MV-4-11 (cell line): ENCODE measurements around the gene LARP4B.
A peak's percentile ranks its signal among the peaks of the same experiment; 100 is the strongest.

Experiments
- DNase-seq: peaks from one replicate; lab custom pipeline; 2025; lab: John Stamatoyannopoulos, UW

Gene LARP4B

GRCh38 chr10:824946-825345 is 106.6 kb downstream of the LARP4B start:
- no peak for DNase-seq

GRCh38 chr10:824497-824896 is 107.0 kb downstream of the LARP4B start:
- no peak for DNase-seq

DNA sequence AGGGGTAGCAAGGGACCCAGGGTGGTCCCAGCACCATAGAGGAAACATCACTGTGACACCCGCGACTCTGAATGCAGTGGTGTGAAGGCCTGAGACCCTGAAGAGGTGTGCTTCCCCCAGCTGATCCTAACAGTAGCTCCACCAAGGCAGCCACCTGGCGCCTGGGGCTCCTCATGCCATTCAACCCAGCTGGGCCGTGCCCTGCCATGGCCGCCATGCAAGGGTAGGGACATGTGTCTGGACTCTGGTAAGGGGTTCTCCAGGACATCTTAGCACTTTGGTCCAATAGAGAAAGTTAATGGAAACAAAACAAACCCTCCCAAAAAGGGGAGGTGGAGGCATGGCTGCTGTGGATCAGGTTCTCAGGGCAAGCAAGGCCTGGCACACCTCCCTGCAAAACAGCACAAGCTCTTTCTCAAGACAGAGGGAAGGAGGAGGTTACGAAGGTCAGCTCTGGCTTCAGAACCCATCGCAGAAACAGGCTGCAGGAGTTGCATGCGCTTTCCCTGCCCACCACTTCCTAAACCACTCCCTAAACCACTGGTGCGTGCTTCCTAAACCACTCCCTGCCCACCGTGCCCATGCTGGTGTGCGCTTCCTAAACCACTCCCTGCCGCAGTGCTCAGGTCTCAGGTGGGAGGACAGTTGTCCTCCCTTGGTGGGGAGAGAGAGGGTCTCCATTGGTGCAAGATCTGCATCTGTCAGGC is 108.7 kb downstream of the LARP4B start:
- DNase-seq = peak; percentile 79

- DNase-seq = no peak
Measured at GRCh38 chr10:822197-822596, 109.3 kb downstream of the LARP4B start.

DNA sequence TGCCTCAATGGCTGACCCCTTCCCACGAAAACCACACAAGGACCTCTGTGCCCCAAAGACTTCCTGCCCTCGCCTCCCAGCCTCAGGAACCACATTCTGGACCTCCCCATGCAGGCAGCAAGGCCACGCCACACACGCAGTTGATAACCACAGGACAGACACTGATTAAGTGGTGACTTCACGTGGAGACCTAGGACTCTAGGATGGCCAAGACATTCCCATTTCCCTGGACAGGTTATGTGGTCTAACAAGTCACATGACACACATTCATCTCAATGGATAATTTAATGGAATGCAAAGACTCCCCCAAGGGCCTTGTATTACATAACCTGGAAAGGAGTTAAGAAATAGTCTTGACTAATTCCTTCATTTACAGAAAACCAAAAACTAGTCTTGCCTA is 110.2 kb downstream of the LARP4B start:
- peak; percentile 58 for DNase-seq

GRCh38 chr10:819816-820215 is 111.7 kb downstream of the LARP4B start:
- no peak for DNase-seq

DNA sequence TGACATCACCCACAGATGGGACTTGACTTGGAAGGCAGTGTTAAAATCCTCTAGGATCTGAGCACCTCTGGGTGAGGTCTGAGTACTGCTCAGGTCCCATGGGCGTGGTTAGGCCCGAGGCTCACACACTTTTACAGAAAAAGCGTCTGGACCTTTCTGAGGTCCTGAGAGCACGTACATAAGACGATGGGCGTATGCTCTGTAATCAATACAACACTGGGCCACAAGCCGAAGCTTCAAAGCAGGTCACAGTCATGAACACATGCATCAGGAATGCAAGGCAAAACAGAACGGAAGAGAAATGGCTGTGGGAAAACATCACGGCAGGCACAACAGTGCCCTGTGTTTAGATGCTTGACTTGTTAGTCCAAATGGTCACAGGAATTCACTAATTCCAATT is 112.2 kb downstream of the LARP4B start:
- no peak for DNase-seq

DNA sequence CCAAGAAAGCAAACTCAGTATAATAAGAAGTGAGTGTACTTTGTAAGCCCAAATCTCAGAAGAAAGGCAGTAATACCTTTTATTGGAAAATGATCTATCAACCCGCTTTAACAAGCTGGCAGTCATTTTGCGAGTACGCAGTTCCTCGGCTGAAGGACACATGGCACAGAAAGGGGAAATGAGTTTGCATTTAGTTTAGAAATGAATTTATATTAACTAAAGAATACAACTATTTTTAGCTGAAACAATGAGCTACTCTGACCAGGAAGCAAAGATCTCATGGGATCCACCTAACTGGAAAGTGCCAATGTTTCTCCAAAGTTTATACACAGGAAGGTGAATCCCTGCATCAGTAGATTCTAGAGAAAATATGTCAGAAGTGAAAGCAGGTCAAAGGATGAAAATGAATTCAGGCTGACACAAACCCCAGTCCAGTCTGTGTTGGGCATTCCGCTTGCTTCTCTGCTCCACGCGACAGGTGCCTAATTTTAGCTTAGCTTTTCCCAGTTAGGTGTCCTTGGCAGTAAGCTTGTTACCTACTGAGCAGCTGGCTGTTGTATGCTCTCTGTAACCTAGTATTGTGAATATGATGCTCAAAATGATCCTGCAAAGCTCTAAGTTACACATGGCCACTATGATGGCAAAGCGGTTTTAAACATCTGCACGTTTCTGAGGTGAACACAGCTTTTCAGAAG is 112.8 kb downstream of the LARP4B start:
- no peak for DNase-seq

- DNase-seq = no peak
Measured at GRCh38 chr10:818010-818409, 113.5 kb downstream of the LARP4B start.

DNA sequence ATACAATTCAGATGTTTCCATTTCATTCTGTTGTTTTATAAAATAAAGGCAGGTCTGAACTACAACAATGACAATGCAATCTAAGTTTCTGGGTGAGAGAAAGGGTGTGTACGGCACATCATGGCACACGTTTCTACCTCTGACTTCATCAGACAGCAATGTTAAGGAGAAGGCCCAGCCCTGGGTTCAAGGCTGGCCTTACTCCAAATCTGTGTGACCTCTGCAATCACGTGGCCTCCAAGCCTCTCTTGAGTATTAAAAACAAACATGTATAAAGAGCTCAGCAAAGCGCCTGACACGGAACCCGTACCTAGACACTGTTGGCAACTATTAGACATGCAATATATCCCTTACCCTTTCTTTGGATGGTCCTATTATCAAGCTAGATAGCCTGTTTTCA is 114.1 kb downstream of the LARP4B start:
- DNase-seq = no peak

DNA sequence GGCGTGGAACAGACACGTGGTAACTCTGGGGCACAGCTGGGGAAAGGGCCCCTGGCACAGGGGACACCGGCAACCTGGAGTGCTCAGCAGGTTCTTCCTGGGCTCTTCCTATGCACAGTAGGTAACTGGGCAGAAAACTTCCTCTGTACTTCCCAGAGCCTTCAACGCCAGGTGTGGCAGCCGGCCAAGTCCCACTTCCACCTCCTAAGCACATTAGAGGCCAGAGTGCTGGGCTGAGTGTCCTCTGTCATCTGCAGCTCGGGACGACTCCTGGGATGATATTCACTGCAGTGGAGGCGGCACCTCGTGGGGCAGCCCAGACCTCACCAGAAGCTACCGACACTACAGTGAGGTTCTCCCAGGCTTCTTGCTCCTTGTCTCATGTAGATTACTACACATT is 114.5 kb downstream of the LARP4B start:
- no peak for DNase-seq

DNA sequence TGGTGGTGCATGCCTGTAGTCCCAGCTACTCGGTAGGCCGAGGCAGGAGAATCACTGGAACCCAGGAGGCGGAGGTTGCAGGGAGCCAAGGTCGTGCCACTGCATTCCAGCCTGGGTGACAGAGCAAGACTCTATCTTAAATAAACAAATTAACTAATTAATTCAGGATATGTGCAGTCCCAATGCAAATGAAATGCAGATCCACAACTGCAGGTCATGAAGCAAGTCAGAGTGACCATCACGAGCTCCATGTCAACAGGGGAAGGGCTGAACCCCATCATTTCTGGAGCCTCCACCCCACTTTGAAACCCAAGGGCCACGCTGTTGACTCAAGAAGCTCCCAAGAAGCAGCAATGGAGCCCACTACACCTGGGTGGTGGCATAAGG is 115.4 kb downstream of the LARP4B start:
- DNase-seq = no peak

DNA sequence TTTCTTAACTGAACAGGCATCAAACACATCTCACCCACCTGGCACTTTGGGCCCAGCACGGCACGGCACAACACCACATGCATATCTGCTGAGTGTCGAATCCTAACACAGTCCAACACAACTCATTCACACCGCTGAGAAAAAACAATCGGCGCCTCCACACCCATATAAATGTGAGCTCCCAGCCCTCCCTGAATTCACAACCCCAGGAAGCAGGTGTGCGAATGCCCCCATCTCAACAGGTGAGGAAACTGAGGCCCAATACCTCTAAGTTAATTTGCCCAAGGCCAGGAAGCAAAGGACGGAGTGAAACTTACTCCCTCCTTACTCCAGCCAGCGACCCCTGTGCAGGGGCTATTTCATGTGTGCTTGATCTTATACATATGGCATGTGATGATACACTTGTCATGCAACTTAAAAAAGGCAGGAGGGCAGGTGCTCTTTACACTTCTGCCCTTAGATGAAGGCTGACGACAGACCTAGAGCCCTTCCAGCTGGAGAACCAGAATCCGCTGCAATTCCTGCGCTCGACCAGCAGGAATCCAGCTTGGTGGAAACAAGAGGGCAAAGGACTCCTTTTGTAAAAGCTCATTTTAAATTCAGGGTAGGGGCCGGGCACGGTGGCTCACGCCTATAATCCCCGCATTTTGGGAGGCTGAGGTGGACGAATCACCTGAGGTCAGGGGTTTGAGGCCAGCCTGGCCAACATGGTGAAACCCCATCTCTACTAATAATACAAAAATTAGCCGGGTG is 116.0 kb downstream of the LARP4B start:
- no peak for DNase-seq

DNA sequence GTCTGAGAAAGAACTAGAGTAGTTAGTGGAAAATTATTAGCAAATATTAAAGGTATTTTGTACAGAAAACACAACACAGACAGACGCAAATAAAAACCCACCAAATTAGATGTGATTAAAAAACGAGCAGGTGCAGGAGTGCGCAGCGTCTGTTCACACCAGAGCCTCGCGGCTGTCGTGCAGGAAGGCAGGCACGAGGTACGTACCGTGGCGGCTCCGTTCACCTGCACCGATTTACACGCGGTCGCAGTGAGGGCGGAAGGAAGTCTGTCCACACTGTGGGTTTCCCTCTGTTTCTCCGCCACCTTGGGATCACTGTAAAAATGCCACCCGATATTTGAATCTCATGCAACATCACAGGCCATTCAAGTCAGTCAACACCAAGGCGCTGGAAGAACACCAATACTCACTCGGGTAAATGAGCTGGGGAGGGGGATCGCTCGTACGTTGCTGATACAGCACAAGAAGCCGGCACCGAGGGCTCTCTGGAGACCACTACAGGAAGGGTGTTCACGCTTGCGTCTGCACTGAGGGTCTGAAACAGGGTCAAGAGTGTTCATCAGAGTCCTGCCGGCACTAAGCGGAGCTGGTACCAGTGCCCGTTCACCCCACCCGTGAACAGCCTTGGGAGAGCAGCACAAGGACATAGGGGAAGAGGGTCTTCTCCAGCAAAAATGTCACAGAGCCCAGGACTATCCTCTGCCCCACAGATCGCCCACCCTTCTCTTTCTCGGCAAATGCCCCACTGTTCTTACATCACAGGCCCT is 116.8 kb downstream of the LARP4B start:
- DNase-seq = no peak

- no peak for DNase-seq
Measured at GRCh38 chr10:813286-813685, 118.2 kb downstream of the LARP4B start.

- no peak for DNase-seq
Measured at GRCh38 chr10:812787-813186, 118.7 kb downstream of the LARP4B start.

DNA sequence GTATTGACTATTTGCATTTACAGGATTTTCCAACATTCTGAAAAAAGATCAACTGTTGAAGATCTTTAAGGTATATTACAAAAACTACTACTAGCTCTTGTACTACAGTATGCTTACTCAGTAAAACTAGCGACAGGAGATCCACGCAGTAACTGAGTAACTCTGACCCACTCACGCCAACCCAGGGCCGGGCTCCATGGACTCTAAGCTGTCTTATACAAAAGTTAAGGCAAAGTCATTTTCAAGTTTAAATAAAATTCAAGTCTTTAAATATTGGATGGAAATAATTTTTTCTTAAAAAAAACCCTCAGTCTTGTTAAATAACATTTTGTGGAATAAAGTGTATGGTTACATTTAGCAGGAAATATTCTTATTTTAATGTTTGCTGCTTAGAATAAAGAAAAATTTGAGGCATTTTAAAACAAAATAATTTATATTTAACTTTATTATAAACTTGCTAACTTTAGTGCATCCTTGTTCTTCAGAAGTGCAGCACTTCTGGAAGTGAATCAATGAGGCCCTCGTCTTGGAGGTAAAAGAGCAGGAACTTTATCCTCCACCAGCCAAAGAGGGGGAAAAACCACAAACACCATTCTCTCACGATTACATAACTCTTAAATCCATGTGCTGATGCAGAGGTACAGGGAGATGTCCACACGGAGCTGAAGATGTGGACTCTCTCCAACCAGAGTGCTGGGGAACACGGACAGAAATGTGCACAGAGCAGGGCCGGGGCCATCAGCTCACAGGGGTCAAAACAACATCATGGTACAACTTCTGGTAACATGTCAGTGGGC is 119.9 kb downstream of the LARP4B start:
- DNase-seq = no peak

DNA sequence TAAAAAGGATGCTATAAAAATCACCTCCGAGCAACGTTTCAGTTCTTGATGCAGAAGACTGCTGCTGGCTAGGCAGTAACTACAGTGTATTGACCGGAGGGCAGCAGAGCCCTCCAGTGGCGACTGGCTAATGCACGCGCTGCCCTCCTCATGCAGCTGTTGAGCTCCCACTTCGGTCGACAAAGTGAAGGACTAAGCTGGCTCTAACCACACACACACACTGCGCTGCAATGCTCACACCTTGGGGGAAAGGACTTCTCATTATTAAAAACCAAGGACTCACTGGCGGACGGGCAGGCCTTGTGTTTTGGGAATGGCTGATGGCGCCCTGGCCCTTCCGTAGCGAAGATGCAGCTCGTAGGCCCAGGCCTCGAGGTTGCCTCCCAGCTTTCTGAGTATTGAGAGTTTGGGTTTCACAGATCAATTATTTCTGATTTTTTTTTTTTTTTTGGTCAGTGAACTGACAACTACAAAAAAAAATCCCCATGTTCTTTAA is 121.1 kb downstream of the LARP4B start:
- DNase-seq = no peak

DNA sequence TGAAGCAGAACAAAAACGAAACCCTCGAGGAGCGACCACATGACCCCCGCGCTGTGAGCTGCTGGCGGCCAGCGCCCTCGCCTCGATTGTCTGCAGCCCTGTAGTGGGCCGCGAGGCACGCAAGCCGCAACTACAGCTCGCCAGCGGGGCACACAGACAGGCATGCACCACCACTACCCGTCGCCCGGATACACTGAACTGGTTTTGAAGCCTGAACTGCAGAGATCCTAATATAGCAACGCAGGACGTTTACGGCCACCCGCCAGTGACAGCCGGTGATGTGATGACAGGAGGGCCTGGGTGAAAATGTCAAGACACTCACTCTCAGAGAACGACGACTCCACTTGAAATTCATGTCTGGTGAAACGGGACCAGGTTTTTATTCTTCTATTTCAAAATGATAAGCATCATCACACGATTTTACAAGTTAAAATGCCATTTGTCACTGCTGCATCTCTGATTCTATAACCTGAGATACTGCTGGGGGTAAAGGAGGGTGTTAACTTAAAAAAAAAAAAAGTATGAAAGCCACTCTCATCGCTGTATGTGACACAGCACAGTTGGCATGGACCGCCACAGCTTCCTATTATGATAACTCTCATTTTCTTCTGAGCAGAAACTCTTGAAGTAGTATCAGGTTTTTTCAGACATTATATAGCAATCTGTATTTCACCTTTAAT is 121.7 kb downstream of the LARP4B start:
- DNase-seq = no peak

- DNase-seq = no peak
Measured at GRCh38 chr10:807958-808353, 123.5 kb downstream of the LARP4B start.
